Subcutaneous abdominal adipose tissue (tissue), 5 donors: ENCODE measurements around the gene TSR1.

ENCODE experiments used
- H3K27ac ChIP-seq: one replicate; pipeline ENCODE4 v1.7.0; 2013; ENCODE audit warnings: low read depth, mild to moderate bottlenecking, inconsistent platforms, low read length, moderate library complexity
- H3K27me3 ChIP-seq, 5 donors: one replicate each; pipeline ENCODE4 v1.7.0; 2013; ENCODE audit warnings: low read length in 5 of 5, inconsistent platforms in 1 of 5; ENCODE audit not compliant: control insufficient read depth in 5 of 5, insufficient read depth in 4 of 5
- H3K36me3 ChIP-seq, 5 donors: one replicate each; pipeline ENCODE4 v1.7.0; 2013; ENCODE audit warnings: low read length in 5 of 5; ENCODE audit not compliant: control insufficient read depth in 5 of 5, insufficient read depth in 5 of 5
- H3K4me1 ChIP-seq, 5 donors: one replicate each; pipeline ENCODE4 v1.7.0; 2013; ENCODE audit warnings: low read length in 5 of 5, mild to moderate bottlenecking in 3 of 5, moderate library complexity in 1 of 5; ENCODE audit not compliant: control insufficient read depth in 5 of 5, insufficient read depth in 5 of 5
- H3K4me3 ChIP-seq, 5 donors: one replicate each; pipeline ENCODE4 v1.7.0; 2013; ENCODE audit warnings: low read length in 5 of 5, low read depth in 1 of 5
- H3K9ac ChIP-seq, 5 donors: one replicate each; pipeline ENCODE4 v1.7.0; 2013; ENCODE audit warnings: low read length in 5 of 5, mild to moderate bottlenecking in 4 of 5, moderate library complexity in 3 of 5
- H3K9me3 ChIP-seq, 5 donors: one replicate each; pipeline ENCODE4 v1.7.0; 2013; ENCODE audit warnings: low read length in 5 of 5; ENCODE audit not compliant: control insufficient read depth in 5 of 5
- donor health status: healthy.
- donor health status: healthy.
- donor health status: healthy.
- donor health status: healthy.
- donor health status: healthy.

The TSR1 gene

GRCh38 chr17:2274414-2274813, 61.8 kb downstream of the TSR1 start:
- H3K4me3 ChIP-seq = no peak overlapping the region

More at GRCh38 chr17:2274414-2274813, 61.8 kb downstream of the TSR1 start:
- peaks cover 8 to 42% (median 16%) of the 10 kb centered on the region in 5 donors for H3K36me3 ChIP-seq
- H3K27me3 ChIP-seq = no peaks in the 10 kb centered on the region
- H3K9ac ChIP-seq = no peak overlapping the region
- peaks cover 0 to 11% (median 2%) of the 10 kb centered on the region in 5 donors for H3K4me1 ChIP-seq
- no peaks in the 10 kb centered on the region for H3K9me3 ChIP-seq
- no peak overlapping the region for H3K27ac ChIP-seq
